ENCODE measurements around the gene PNLDC1.

GRCh38 chr6:159761873-159762680, 38.0 kb upstream of the PNLDC1 start, which contains the start of gene ACAT2:
- TF ChIP-seq CTCF (IDR thresholded peaks at IDR 0.05) (peak in 2 of 12 donors; percentile 14 to 15), POLR2A (IDR thresholded peaks at IDR 0.05) (peak; percentile 11 to 53)

Measured in heart left ventricle (tissue), 13 donors.